GM19193 (cell line): ENCODE data around the gene TMC1.

Experiments used
- POLR2A ChIP-seq: IDR thresholded peaks from 4 replicates; pipeline ENCODE4 v1.6.1; 2011; ENCODE audit not compliant: insufficient read depth, insufficient read length; ENCODE audit errors: extremely low read depth

The TMC1 gene

DNA sequence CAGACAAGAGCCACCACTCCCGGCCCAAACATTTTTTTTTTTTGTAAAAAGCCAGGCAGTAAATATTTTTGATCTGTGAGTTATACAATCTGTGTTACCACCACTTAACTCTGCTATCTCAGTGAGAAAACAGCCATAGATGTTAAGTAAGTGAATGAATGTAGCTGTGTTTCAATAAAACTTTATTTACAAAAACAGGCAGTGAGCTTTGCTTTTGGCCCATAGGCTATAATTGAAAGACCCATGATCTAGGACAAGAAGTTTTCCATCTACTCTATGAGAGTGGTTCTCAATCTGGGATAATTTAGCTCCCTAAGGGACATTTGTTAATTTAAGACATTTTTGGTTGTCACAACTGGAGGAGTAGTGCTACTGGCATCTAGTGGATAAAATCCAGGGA is 91.0 kb downstream of the TMC1 start:
- TF ChIP-seq POLR2A: no peak

- TF ChIP-seq POLR2A: no peak
Observed at GRCh38 chr9:72614067-72614466, 92.7 kb downstream of the TMC1 start.

- TF ChIP-seq POLR2A: no peak
Observed at GRCh38 chr9:72615931-72616330, 94.5 kb downstream of the TMC1 start.

DNA sequence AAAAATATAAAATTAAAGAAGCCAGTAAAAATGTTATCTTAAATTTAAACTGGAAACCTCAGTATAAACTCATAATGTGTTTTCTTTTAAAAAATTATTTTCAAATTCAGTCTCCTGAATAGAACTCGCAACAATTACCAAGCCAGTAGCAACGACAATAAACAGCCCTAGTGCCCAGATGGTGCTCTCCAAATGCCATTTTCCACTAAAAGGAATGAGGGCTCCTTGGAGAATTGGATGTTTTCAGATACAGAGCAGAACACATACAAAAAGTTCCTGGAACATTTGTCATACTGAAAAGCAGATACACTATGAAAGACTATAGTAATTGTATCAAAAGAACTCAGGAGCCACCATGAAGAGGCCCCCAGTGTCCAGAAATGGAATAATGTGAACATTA is 97.4 kb downstream of the TMC1 start:
- no peak for TF ChIP-seq POLR2A

GRCh38 chr9:72622186-72622585 is 100.8 kb downstream of the TMC1 start:
- no peak for TF ChIP-seq POLR2A

DNA sequence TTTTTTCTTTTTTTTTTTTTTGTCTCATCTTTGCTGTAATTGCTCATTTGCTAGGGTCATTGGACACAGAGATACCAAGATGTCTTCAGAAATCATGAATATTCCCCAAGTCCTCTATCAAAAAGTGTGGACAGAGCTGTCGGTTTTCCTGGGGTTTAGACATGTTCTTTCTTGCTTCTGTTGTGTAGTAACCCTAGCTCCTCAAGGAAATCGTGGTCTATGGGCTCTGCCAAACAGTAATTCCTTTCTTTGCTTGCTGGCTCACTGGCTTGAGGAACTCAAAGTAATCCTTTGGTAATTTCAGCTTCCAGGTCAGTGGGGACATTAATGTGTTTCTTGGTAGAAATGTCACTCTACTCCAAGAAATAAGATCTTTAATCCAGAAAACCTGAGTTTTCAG is 101.7 kb downstream of the TMC1 start:
- TF ChIP-seq POLR2A: no peak

GRCh38 chr9:72627147-72627546 is 105.7 kb downstream of the TMC1 start:
- TF ChIP-seq POLR2A: no peak

- TF ChIP-seq POLR2A: no peak
Observed at GRCh38 chr9:72627956-72628540, 106.6 kb downstream of the TMC1 start.

- no peak for TF ChIP-seq POLR2A
Observed at GRCh38 chr9:72633966-72634365, 112.6 kb downstream of the TMC1 start.

DNA sequence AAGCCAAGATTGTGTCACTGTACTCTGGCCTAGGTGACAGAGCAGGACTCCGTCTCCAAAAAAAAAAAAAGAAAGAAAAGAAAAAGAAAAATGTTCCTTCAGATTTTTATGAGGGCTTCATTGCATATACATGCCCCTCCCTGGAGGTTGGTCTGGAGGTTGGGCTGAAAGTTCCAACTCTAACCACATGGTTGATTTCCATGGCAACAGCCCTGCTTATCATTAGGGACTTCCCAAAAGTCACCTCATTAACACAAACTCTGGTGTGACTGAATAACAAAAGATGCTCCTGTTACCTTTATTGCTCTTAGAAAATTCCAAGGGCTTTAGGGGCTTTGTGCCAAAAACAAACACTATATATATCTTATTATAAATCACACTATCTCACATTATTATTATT is 113.8 kb downstream of the TMC1 start:
- no peak for TF ChIP-seq POLR2A

- TF ChIP-seq POLR2A: no peak
Observed at GRCh38 chr9:72636621-72637020, 115.2 kb downstream of the TMC1 start.

- no peak for TF ChIP-seq POLR2A
Observed at GRCh38 chr9:72643651-72644050, 122.2 kb downstream of the TMC1 start.

GRCh38 chr9:72646061-72646460 is 124.7 kb downstream of the TMC1 start:
- no peak for TF ChIP-seq POLR2A

DNA sequence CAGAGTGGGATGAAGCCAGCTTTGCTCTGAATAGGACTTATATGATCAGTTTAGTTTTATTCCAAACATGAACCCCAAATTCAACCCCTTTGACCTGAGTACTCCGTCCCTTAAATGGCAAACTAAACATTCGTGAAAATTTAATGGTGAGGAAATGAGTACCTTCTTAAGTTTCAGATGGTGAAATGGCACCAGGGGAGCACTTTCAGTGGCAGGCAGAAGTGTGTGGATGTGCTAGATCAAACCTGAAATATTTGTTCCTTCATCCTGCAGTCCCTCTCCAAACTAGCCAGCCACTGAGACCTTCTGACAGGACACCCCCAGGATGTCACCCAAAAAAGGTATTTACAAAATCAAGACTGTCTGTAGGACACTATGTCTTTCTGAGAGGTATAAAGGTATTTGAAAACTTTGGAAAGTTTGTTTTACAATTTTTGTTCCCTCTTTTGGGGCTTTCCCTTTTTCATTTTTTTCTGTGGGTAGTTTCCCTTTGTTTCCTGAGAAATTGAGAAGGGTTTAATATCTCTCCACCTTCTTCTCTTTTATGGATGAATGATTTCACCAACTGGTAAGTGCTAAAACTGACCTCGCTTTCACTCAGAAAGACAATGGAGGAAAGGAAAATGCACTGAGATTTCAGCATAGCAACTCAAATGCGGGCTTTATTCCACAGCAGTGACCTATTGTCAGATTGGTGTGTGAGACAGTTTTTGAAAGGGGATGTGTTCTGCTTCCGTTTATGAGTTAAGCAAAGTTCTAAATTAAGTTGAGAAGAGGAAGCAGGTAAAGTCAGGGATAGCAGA is 127.1 kb downstream of the TMC1 start:
- no peak for TF ChIP-seq POLR2A

DNA sequence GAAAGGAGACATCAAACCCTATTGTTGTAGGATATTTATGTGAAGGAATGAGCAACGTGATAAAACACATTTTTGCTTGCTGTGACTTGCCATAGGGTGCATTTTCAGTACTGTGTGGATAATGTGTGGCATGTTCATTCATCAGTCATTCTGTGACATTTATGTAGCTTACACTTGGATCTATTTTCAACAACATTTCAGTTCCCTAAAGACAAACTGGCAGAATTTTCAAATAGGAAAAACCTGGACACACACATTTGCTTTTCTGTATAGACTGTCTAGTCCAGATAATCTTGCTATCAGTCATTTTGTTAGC is 127.7 kb downstream of the TMC1 start:
- TF ChIP-seq POLR2A: no peak

GRCh38 chr9:72650206-72650605 is 128.8 kb downstream of the TMC1 start:
- TF ChIP-seq POLR2A: no peak
